ENCODE results near the gene PLIN1.

PLIN1 gene

DNA sequence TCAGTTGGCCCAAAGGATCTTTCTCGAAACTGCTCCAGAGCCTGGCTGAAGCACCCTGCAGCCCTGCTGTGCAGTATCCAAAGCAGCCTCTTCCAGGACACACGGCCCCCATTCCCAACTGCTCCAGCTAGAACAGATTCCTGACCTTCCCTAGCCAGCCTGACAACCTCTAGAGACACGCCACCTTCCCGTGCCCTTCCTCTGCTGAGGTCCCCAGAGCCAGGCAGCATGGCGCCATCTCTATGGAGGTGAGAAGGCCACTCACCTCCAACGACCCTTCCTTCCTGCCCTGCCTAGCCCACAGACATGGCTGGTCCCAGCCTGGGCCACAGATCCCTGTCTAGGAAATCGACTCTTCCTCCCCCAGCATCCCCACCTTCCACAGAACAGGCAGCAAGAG is 27.0 kb downstream of the PLIN1 start:
- DNase-seq = no peak

DNA sequence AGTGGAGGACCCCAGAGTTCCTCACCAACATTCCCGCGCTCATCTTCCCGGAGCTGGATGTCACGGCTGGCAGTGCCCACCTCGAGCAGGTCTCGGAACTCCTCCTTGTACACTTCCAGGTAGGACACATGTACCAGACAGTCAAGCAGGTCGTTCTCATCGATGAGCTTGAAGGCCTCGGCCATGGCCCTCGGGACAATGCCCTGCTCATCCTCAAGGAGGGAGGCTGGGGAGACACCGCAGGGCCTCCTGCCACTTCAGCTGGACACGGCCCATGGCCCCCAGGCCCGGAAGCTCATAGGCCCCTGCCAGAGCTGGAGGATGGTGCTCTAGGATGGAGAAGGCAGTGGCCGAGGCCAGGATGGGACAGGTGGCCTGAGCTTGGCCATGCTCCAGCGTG is 29.5 kb downstream of the PLIN1 start:
- no peak for DNase-seq

DNA sequence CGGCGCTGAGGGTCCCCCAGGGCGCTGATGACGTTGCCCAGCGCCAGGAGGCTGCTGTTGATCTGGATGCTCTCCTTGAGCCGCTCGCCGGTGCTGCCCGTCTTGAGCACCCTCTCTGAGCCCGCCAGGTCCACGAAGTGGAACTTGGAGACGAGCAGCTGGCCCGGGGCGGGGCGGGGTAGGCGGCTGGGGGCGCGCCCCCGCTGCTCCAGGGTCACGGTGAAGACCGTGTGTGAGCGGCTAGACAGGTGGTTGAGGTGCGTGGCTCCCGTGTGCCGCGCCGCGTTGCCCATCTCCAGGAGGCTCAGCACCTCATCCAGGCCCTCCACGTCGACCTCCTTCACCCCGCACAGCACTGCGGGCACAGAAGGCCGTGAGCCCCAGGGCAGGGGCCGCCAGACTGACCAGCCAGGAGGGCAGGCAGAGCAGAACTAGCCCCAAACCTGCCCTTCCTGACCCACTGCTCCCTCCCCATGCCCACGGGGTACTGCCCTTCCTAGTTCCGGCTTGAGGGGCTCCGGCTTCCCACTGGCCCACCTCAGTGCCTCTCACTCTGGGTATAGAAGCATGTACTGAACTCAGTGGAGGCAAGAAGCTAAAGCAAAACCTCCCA is 30.0 kb downstream of the PLIN1 start:
- DNase-seq = no peak

DNA sequence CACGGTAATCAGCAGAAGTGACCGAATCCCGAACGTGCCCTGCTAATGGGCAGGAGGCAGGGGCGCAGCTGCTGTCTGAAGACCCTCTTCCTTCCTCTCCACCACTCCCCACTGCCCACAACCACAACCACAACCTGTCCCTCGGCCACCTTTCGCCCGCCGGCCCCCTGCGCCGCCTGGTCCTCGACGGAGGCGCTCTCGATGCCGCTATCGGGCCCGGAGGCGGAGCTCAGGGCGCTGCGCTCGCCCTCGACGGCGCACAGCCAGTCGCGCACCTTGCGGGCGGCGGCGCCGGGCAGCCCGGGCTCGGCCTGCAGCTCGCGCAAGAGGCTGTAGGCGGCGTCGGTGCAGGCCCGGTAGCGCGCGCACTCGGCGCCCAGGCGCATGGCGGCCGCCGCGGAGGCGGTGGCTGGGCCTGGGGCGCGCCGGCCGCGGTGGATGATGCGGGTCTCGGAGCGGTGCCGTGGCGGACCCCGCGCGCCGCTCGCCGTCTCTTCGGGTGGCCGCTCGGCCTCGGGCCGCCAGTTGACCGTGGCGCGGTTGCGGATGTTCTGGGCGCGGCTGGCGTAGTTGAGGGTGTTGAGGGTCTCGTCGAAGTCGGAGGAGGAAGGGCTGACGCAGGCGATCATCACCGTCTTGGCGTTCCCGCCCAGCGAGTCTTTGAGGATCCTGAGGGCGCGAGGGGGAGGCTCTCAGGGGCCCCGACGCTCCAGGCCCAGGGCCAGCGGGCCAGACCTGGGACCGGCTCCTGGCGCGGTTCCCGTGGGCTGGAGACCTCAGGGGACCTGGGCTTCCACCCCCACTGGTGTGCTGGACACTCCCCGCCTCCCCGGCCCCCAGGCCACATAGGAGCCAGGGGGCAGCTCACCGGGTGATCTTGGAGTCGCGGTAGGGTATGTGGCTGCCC is 30.8 kb downstream of the PLIN1 start:
- DNase-seq = no peak

DNA sequence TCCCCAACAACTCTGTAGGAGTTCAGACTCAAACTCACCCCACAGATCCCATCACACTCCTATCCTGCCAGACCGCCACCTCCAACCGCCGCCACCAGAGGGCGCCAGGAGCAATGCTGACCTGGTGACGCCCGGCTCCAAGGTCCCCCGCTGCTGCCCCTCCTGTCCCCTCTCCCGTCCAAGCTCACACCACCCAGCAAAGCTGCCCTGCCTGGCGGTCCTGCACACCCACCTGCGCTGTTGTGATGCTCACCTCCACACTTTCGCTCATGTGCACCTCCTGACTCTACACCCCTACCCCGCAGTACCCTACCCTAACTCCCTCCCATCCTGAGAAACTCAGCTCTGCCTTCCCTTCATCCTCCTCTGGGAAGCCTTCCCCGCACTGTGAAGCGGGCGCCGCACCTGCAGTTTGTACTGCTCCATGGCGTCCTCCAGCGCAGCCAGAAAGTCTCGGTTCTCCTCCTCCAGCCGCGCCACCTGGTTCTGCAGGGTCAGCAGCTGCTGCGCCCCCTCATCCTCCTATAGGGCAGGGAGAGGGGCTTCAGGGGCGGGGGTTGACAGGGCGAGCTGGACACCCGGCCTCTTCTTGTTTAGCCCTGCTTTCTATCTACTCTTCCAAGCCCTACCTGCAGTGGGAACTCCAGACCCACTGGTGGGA is 31.8 kb downstream of the PLIN1 start:
- peak; percentile 22 for DNase-seq

DNA sequence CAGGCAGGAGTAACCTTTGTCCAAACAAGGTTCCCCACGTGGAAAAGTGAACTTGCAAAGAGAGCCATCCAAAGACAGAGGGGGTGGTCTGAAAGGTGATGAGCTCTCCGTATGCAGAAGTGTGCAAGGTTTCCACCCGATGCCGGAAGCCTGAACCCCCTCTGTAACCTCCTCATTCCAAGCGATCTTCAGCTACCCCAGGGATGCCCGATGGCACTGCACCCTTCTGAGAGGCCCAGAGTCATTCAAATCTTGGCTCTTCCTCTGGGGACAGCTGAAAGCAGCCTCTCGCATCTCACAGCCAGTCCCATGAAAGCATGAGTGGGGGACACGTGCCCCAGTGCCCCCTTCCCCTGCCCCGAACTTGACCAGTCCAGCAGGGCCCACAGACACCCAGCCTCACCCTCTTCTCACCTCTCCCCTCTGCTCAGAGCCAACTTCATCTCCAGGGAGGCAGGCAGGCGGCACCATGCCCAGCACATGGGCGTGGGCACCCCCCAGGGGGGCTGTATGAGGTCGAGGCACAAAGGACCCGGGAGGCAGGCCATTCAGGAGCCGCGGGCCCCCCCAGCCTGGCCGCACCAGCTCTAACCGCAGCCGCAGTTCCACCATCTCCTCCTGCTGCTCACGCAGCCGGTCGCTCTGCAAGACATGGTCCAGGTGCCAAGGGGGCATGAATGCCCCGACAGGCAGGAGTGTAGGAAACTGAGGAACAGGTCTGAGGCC is 32.6 kb downstream of the PLIN1 start:
- no peak for DNase-seq

DNA sequence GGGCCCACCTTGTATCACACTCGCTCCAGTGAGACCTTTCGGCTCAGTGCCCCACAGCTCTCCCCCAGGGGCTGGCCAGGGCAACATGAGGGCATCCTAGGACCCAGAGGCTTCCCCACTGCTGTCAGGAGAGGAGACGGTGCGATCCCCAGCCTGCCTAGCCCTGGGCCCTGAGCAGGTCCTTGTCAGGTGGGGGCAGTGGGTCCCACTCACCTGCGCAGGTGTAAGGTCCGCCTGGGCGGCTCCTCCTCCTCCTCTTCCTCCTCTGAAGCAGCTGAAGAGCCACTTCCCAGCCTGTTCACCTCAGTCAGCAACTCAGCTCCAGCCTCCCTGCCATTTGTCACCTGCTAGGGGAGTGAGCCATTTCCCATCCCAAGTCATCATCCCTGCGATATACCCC is 33.5 kb downstream of the PLIN1 start:
- DNase-seq = no peak

DNA sequence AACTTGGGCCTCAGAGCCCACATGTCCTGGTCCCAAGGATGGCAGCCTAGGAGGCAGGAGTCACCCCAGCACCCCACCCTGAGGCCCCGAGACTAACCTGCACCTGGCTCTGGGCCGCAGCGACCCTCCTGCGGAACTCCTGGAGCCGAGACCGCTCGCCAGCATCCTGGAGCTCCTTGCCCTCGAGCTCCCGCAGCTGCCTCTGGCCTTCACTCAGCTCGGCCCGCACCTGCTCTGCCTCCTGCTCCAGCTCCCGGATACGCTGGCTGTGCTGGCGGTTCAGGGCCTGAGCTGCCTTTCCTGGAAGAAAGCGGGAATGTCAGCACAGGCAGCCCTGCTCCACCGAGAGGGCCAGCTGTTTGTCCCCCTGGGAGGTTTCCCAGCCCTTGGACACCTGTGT is 37.1 kb downstream of the PLIN1 start:
- no peak for DNase-seq

DNA sequence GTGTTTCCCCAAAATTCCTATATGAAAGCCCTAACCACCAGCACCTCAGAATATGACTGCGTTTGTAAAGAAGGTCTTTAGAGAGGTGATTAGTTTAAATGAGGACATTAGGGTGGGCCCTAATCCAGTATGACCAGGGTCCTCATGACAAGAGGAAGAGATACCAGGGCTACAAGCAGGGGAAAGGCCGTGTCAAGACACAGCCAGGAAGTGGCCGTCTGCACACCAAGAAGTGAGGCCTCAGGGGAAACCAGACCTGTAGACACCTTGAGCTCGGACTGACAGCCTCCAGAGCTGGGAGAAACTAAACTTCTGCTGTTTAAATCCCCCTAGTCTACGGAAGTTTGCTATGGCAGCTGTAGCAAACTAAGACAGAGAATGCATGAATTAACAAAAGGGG is 38.1 kb downstream of the PLIN1 start:
- DNase-seq = no peak

DNA sequence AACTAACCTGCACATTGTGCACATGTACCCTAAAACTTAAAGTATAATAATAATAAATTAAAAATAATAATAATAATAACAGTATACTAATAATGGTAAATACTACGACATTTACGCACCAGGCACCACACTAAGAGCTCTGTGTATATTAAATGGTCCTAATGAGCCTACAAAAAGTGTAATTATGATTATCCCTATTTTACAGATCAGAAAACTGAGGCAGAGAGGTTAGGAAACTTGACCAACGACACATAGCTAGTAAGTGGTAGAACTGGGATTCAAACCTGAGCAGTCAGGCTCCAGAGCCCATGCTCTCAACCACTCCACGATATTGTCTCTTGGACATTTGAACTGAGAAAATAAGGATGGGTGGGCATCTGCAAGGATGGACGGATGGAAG is 38.9 kb downstream of the PLIN1 start:
- no peak for DNase-seq

DNA sequence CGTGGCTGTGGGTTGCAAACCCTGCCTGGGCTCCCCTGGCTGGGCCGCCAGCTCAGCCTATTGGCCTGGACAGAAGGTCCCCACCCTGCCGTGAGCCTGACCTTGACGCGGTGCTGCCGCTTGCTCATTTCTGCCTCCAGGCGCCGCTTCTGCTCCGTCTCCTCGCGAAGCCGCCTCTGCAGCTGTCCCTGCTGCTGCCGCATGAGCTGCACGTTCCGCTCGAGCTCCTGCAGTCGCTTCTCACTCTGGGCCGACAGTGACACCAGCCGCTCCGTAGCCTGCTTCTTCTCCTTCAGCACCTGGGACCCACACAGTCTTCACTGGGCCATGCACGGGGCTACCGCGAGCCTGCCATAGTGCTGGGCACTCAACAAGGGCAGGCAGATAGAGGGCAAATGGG is 45.6 kb downstream of the PLIN1 start:
- no peak for DNase-seq

DNA sequence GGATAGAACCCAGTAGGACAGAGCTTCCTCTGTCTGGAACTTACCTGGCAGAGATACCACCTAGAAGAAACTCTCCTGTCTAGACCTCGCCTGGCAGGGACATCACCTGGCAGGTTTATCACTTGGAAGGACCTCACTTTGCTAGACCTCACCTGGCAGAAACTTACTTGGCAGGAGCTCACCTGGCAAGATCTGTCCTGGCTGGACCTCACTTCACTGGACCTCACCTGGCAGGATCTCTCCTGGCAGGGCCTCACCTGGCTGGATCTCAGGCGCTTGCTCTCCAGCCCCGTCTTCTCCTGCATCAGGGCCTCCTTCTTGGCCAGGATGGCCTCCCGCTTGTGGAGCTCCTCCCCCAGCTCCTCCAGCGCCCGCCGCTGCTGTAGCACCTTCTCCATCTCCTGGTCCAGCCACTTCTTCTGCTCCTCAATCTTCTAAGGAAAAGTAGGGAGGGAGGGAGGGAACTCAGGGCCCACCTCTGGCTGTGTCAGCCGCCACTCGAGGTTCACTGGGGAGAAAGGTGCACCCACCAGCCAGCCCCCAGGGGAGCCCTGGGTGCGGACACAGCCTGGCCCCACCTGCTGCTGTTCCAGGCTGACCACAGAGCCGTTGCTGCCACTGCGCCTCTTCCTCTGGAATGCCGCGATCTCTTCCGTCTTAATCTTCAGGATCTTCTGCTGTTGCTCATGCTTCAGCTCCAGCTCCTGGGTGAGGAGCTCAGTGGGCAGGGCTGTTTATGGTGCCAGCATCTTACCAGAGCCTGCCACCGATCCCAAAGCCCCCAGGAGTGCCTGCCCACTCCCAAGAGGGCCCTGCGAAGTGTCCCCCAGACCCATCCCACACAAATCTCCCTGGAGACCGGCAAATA is 46.4 kb downstream of the PLIN1 start:
- DNase-seq = no peak

DNA sequence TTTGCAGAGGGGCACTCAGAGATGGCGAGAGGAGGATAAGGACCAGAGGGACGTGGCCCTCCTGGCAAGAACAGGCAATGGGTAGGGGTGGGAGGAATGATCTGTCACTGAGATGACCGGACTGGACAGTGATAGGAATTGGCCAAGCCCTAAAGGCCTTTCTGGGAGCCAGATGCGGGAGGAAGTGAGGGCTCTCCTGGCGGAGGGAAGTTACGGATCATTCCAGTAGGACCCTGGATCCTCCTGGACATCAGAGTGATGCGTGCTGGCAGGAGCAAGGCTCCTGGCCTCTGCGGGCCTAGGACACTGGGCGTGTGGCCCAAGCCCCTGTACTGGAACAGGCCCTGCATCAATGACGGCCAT is 47.3 kb downstream of the PLIN1 start:
- no peak for DNase-seq

DNA sequence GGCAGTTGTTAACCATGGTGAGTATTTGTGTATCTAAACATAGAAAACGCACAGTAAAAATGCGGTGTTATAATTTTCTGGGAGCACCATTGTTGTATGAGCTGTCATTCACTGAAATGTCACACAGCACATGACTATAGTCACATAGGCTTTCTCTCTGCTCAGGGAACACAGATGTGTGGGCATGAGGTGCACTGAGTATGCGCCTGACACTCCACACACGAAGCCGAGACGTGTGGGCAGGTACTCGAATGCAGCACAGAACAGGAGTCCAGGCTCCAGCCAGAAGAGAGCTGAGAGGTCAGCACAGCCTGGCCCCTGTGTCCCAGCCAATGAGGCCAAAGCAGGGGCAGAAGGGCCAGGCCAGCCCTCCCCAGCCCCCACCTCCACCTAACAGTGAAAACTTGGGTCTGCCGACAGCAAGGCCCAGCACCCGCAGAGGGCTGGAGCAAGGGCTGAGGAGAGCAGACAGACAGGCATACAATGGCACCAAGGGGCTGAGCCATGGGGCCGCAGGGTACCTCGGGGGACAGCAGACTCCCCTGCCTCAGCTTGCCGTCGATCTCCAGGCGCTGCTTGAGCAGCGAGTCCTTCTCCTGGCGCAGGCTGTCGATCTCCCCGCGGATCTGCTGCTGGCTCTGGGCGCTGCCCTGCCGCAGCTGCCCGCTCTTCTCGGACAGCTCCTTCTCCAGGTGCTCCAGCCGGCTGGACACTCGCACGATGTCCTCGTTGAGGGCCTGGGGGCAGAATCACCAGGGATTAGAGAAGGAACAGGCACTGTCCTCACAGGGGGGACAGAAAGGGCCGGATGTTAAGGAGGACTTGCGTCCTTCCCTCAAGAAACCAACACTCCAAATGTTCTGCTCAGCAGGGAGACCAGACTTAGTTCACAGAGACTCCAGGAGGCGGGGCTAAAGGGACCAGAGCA is 47.9 kb downstream of the PLIN1 start:
- DNase-seq = no peak

DNA sequence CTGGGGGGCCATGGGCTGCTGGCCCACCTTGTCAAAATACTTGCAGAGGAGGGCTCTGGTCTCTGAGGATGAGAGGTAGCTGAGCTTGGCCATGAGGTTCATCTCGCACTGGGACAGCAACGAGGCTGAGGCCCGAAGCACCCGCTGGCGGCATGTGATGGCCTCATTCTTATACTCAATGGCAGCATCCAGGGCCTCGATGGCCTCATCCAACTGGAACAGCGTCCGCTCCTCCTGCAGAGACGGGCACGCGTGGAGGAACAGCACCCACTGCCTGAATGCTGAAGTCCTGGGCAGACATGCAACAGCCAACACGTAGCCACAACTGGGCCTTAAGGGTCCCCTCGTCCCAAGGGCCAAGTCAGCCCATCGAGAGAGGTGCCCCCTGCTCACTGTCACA is 48.9 kb downstream of the PLIN1 start:
- no peak for DNase-seq

DNA sequence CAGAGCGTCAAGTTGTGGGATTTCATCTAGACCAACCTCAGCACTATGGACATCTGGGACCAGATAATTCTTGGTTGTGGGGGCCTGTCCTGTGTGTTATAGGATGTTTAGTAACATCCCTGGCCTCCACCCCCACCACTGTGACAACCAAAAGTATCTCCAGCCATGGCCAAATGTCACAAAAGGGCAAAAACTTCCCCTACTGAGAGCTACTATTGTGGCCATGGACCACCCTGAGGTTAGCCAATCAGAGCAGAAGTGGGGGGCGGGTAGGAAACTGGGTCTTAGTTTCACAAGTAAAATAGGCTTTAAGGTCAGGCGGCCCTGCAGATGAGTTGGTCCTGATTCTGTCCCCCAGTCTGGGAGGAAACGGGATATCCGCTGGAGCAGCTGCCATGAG is 49.3 kb downstream of the PLIN1 start:
- DNase-seq = no peak

DNA sequence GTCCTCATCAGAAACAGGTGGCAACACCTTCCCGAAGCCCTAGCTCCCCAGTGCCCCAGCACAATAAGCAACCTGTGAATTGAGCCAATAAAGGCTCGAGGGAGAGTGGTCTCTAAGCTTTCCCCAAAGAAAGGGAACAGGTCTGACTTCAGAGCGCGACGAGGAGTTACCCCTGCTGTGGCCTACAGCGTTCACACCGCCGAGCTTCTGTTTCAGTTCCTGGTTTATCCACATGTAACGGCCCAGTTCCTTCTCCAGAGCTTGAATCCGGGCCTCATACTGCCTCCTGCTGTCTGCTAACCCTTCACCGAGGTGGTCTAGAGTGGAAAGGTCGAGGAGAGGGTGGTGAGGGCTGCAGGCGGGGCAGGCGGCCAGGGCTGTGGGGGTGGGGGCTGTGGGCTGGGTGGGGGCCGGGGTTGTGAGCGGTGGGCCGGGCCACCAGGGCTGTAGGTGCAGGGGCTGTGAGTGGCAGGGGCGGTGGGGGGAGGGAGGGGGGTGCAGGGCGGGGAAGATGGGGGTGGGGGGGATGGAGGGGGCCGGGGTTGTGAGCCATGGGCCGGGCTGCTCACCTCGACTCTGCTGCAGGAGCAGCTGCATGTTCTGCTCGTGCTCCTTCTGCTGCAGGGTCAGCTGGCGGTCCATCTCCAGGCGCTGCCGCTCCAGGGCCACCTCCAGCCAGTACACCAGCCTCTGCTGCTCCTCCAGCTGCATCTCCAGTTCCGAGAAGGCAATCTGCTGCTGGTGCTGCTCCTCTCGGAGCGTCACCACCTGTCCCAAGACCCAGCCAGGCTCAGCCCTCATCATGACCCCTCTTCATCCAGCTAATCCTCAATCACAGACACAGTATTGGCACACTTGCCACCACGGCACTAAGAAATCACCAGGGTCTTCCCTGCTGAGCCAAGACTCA is 50.1 kb downstream of the PLIN1 start:
- no peak for DNase-seq

DNA sequence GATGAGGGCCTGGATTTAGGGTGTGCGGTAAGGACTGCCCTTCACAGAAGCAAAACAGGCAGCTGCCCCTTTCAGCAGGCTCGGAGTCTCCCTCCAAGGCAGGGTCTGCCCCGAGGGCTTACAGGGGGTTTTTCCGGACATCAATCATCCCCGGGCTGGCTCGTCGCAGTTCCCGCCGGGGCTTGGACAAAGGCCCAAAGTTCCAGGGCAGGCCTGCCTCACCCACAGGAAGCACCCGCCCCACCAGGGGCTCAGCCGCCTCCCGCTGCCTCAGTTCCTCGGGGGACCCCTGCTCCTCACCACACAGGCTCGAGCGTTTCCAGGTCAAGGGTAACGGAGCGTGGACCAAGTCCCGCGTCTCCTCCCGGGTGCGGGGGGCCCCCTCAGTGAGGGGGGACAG is 50.9 kb downstream of the PLIN1 start:
- no peak for DNase-seq

DNA sequence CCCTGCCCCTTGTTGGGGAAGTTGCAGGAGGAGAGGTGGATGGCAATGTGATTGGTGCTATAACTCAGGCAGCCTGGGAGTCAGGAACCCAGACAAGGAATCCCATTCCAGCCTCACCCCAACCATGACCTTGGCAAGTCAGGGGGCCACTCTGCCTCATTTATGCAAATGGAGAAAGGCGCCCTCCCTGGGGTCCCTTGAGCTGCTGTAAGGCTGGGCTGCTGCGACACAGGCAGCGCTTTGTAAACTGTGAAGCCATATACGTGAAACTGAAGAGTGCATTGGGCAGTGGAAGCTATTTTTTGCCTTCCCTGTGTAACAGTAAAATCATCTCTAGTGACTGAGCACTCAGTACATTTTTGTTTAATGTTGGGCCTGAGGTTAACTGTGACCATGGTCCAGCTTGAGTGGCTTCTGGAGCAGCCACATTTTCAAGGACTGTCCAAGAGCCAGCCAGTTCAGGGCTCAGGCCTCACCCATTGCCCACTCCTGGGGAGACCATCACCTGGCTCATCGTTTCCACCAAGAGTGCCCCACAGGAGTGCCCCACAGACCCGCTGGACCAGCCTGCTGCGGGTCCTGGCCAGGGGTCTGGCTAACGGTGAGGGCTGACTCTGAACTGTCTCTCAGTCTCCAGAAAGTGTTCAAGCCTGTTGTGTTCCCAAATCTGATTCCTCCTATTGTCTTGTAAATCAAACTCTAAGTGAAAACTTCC is 51.8 kb downstream of the PLIN1 start:
- DNase-seq = no peak

DNA sequence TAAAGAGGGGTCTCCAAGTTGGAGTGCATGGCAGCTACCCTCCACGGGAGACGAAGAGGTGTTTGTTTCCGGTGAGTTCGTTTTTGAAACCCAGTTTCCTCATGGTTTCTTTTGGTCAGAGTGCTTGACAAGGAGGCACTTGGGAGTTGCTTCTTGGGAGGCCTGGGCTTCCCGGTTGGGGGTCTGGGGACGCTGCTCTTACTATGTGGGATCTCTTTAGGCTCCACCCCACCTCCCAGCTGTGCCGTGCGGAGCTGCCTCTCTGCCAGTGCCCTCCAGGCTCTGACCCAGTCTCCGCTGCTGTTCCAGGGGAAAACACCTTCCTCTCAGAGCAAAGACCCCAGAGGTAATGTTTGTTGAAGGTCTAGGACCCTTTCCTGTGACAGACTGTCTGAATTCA is 53.5 kb downstream of the PLIN1 start:
- no peak for DNase-seq

Data from NCI-H526 treated with DMSO at 0.1 percent for 48 hours (cell line).